SK-N-SH treated with all-trans-retinoic acid at 6 μM for 48 hours (cell line): ENCODE data around the gene CRABP2.

Experiments used
- ATAC-seq: fragments of 200-7000 bp; cut with Tn5 transposase; 3 replicates; pipeline ENCODE4 v1.9.1; 2020; ENCODE audit warnings: mild to moderate bottlenecking, moderate library complexity
- ARNTL ChIP-seq: fragments of 450-650 bp; formaldehyde crosslinking; IDR thresholded peaks from 2 replicates; pipeline ENCODE4 v1.5.0; 2020; ENCODE audit warnings: low read depth, mild to moderate bottlenecking, moderate library complexity, borderline replicate concordance
- BACH2 ChIP-seq: fragments of 250-450 bp; sonication (Bioruptor Pico); IDR thresholded peaks from 2 replicates; pipeline ENCODE4 v1.9.0; 2021; ENCODE audit warnings: mild to moderate bottlenecking, borderline replicate concordance
- CSDC2 ChIP-seq: fragments of 250-450 bp; sonication (Bioruptor Pico); IDR thresholded peaks from 2 replicates; pipeline ENCODE4 v1.5.0; 2020; ENCODE audit warnings: mild to moderate bottlenecking, moderate library complexity
- ESRRG ChIP-seq: fragments of 250-450 bp; sonication (Bioruptor Pico); IDR thresholded peaks from 2 replicates; pipeline ENCODE4 v1.6.1; 2021; ENCODE audit warnings: mild to moderate bottlenecking
- GLIS3 ChIP-seq: fragments of 250-450 bp; sonication (Bioruptor Pico); IDR thresholded peaks from 2 replicates; pipeline ENCODE4 v1.5.0; 2020; ENCODE audit warnings: mild to moderate bottlenecking, moderate library complexity
- OSR1 ChIP-seq: fragments of 250-450 bp; sonication (Bioruptor Pico); IDR thresholded peaks from 2 replicates; pipeline ENCODE4 v1.8.0; 2022; ENCODE audit warnings: moderate library complexity, mild to moderate bottlenecking, inconsistent platforms
- PPARA ChIP-seq: fragments of 250-450 bp; sonication (Bioruptor Pico); IDR thresholded peaks from 2 replicates; pipeline ENCODE4 v1.5.0; 2020; ENCODE audit warnings: mild to moderate bottlenecking, borderline replicate concordance
- RARB ChIP-seq: fragments of 250-450 bp; sonication (Bioruptor Pico); IDR thresholded peaks from 2 replicates; pipeline ENCODE4 v1.8.0; 2021; ENCODE audit warnings: mild to moderate bottlenecking, moderate library complexity
- SNAI2 ChIP-seq: fragments of 250-450 bp; sonication (Bioruptor Pico); IDR thresholded peaks from 2 replicates; pipeline ENCODE4 v1.5.0; 2020; ENCODE audit warnings: mild to moderate bottlenecking, moderate library complexity
- TCF4 ChIP-seq: fragments of 250-450 bp; sonication (Bioruptor Pico); IDR thresholded peaks from 2 replicates; pipeline ENCODE4 v1.8.0; 2021; ENCODE audit warnings: mild to moderate bottlenecking, moderate library complexity, borderline replicate concordance
- TOX ChIP-seq: fragments of 250-450 bp; sonication (Bioruptor Pico); IDR thresholded peaks from 2 replicates; pipeline ENCODE4 v1.8.0; 2021; ENCODE audit warnings: mild to moderate bottlenecking, moderate library complexity, borderline replicate concordance
- ZC3H10 ChIP-seq: fragments of 250-450 bp; sonication (Bioruptor Pico); IDR thresholded peaks from 2 replicates; pipeline ENCODE4 v1.5.1; 2021; ENCODE audit warnings: mild to moderate bottlenecking, moderate library complexity
- ZFP3 ChIP-seq: fragments of 250-450 bp; sonication (Bioruptor Pico); IDR thresholded peaks from 2 replicates; pipeline ENCODE4 v1.5.0; 2020; ENCODE audit warnings: mild to moderate bottlenecking, moderate library complexity
- ZFP30 ChIP-seq: fragments of 450-650 bp; formaldehyde crosslinking; IDR thresholded peaks from 2 replicates; pipeline ENCODE4 v1.5.0; 2022; ENCODE audit warnings: mild to moderate bottlenecking, moderate library complexity
- ZNF565 ChIP-seq: fragments of 450-650 bp; formaldehyde crosslinking; conservative IDR thresholded peaks from 2 replicates; pipeline ENCODE4 v1.5.0; 2020; ENCODE audit warnings: low read depth, mild to moderate bottlenecking, moderate library complexity
- ZNF8 ChIP-seq: fragments of 450-650 bp; formaldehyde crosslinking; IDR thresholded peaks from 2 replicates; pipeline ENCODE4 v1.5.0; 2020; ENCODE audit warnings: mild to moderate bottlenecking, moderate library complexity
- TF ChIP-seq, protein P1 (sequence below): fragments of 250-450 bp; sonication (Bioruptor Pico); IDR thresholded peaks from 2 replicates; pipeline ENCODE4 v1.5.0; 2020; ENCODE audit warnings: mild to moderate bottlenecking, moderate library complexity
- TF ChIP-seq, protein P2 (sequence below): fragments of 250-450 bp; sonication (Bioruptor Pico); IDR thresholded peaks from 2 replicates; pipeline ENCODE4 v1.8.0; 2021; ENCODE audit warnings: low read depth, mild to moderate bottlenecking, moderate library complexity, borderline replicate concordance
- TF ChIP-seq, protein P3 (sequence below): fragments of 250-450 bp; sonication (Bioruptor Pico); IDR thresholded peaks from 2 replicates; pipeline ENCODE4 v1.5.1; 2020; ENCODE audit warnings: low read depth, mild to moderate bottlenecking, moderate library complexity
- TF ChIP-seq, protein P4 (sequence below): fragments of 250-450 bp; sonication (Bioruptor Pico); IDR thresholded peaks from 2 replicates; pipeline ENCODE4 v1.8.0; 2020; ENCODE audit warnings: mild to moderate bottlenecking, moderate library complexity, borderline replicate concordance
- TF ChIP-seq, protein P5 (sequence below): fragments of 250-450 bp; sonication (Bioruptor Pico); IDR thresholded peaks from 2 replicates; pipeline ENCODE4 v1.5.1; 2021; ENCODE audit warnings: mild to moderate bottlenecking, moderate library complexity

The CRABP2 gene

DNA sequence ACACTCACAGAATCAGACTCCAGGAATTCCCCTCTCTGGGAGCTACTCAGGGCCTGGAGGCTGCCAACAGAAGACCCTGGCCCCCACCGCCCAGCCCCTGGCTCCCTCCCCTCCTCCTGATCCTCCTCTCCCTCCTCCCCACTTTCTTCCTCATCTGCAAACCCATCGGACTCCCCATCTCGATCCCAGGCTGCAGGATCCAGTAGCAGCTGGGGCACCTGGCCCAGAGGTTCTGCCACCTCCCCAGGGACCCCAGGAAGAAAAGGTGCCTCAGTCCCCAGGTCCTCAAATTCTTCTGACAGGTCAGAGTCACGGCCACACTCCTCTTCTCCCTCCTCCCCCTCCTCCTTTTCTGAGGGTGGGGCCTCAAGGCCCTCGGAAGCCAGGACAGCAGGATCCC lies 35.6 kb downstream of the CRABP2 start:
- TF ChIP-seq CSDC2 (CRISPR knock-in tag) (no peak), BACH2 (CRISPR knock-in tag) (no peak), RARB (no peak), OSR1 (no peak), SNAI2 (CRISPR knock-in tag) (no peak), ZC3H10 (CRISPR knock-in tag) (no peak)
- ATAC-seq = no peak

DNA sequence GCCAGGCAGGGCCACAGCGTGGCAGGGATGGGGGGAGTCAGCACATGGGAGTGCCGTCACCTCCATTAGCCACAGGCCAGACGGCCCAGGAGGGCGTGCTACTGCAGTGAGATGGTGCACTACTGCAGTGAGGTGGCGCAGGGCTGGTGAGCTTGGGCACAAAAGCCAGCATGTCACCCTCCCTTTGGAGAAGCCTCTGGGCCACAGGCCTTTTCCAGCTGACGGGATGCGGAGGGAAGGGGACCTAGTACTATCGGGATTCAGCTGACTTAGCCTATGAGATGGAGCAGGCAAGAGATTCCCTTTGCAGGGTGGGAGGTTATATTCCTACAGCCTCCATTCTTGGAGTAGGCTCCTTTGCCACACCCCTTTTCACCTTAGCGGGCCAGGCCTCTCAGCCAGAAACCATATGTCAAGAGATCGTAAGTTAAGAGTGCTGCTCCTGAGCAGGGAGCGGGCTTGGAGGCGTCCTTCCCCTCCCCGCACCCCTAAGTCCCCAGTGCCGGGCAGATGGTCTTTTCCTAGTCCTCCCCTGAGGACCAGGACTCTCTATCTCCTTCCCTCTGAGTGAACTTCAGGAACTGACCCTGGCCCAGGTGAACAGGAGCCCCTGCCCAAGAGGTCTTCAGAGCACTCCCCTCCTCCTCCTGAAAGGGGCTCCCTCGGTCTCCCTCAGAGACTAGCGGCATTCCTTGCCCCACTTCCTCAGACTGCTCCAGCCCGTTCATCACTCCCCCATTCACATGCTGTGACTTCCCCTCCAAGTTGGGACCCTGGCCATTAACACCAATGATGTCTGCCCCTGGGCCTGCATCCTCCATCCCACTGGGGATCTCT lies 36.4 kb downstream of the CRABP2 start:
- TF ChIP-seq CSDC2 (CRISPR knock-in tag) = no peak
- no peak for TF ChIP-seq ZFP3 (CRISPR knock-in tag)
- TF ChIP-seq ZFP30 (CRISPR knock-in tag) = no peak
- TF ChIP-seq TCF4 = no peak
- TF ChIP-seq ARNTL (CRISPR knock-in tag) = no peak
- no peak for TF ChIP-seq ZNF565 (CRISPR knock-in tag)
- no peak for TF ChIP-seq ESRRG (CRISPR knock-in tag)
- TF ChIP-seq, protein P1, sequence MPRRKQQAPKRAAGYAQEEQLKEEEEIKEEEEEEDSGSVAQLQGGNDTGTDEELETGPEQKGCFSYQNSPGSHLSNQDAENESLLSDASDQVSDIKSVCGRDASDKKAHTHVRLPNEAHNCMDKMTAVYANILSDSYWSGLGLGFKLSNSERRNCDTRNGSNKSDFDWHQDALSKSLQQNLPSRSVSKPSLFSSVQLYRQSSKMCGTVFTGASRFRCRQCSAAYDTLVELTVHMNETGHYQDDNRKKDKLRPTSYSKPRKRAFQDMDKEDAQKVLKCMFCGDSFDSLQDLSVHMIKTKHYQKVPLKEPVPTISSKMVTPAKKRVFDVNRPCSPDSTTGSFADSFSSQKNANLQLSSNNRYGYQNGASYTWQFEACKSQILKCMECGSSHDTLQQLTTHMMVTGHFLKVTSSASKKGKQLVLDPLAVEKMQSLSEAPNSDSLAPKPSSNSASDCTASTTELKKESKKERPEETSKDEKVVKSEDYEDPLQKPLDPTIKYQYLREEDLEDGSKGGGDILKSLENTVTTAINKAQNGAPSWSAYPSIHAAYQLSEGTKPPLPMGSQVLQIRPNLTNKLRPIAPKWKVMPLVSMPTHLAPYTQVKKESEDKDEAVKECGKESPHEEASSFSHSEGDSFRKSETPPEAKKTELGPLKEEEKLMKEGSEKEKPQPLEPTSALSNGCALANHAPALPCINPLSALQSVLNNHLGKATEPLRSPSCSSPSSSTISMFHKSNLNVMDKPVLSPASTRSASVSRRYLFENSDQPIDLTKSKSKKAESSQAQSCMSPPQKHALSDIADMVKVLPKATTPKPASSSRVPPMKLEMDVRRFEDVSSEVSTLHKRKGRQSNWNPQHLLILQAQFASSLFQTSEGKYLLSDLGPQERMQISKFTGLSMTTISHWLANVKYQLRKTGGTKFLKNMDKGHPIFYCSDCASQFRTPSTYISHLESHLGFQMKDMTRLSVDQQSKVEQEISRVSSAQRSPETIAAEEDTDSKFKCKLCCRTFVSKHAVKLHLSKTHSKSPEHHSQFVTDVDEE (CRISPR knock-in tag) = no peak
- TF ChIP-seq TOX = no peak
- no peak for TF ChIP-seq RARB
- TF ChIP-seq, protein P2, sequence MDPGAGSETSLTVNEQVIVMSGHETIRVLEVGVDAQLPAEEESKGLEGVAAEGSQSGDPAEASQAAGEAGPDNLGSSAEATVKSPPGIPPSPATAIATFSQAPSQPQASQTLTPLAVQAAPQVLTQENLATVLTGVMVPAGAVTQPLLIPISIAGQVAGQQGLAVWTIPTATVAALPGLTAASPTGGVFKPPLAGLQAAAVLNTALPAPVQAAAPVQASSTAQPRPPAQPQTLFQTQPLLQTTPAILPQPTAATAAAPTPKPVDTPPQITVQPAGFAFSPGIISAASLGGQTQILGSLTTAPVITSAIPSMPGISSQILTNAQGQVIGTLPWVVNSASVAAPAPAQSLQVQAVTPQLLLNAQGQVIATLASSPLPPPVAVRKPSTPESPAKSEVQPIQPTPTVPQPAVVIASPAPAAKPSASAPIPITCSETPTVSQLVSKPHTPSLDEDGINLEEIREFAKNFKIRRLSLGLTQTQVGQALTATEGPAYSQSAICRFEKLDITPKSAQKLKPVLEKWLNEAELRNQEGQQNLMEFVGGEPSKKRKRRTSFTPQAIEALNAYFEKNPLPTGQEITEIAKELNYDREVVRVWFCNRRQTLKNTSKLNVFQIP = no peak
- no peak for TF ChIP-seq ZNF8 (CRISPR knock-in tag)
- TF ChIP-seq, protein P3, sequence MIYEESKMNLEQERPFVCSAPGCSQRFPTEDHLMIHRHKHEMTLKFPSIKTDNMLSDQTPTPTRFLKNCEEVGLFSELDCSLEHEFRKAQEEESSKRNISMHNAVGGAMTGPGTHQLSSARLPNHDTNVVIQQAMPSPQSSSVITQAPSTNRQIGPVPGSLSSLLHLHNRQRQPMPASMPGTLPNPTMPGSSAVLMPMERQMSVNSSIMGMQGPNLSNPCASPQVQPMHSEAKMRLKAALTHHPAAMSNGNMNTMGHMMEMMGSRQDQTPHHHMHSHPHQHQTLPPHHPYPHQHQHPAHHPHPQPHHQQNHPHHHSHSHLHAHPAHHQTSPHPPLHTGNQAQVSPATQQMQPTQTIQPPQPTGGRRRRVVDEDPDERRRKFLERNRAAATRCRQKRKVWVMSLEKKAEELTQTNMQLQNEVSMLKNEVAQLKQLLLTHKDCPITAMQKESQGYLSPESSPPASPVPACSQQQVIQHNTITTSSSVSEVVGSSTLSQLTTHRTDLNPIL (CRISPR knock-in tag) = no peak
- no peak for TF ChIP-seq OSR1
- TF ChIP-seq, protein P4, sequence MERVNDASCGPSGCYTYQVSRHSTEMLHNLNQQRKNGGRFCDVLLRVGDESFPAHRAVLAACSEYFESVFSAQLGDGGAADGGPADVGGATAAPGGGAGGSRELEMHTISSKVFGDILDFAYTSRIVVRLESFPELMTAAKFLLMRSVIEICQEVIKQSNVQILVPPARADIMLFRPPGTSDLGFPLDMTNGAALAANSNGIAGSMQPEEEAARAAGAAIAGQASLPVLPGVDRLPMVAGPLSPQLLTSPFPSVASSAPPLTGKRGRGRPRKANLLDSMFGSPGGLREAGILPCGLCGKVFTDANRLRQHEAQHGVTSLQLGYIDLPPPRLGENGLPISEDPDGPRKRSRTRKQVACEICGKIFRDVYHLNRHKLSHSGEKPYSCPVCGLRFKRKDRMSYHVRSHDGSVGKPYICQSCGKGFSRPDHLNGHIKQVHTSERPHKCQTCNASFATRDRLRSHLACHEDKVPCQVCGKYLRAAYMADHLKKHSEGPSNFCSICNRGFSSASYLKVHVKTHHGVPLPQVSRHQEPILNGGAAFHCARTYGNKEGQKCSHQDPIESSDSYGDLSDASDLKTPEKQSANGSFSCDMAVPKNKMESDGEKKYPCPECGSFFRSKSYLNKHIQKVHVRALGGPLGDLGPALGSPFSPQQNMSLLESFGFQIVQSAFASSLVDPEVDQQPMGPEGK (CRISPR knock-in tag) = no peak
- TF ChIP-seq, protein P5, sequence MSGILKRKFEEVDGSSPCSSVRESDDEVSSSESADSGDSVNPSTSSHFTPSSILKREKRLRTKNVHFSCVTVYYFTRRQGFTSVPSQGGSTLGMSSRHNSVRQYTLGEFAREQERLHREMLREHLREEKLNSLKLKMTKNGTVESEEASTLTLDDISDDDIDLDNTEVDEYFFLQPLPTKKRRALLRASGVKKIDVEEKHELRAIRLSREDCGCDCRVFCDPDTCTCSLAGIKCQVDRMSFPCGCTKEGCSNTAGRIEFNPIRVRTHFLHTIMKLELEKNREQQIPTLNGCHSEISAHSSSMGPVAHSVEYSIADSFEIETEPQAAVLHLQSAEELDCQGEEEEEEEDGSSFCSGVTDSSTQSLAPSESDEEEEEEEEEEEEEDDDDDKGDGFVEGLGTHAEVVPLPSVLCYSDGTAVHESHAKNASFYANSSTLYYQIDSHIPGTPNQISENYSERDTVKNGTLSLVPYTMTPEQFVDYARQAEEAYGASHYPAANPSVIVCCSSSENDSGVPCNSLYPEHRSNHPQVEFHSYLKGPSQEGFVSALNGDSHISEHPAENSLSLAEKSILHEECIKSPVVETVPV (CRISPR knock-in tag) = no peak
- TF ChIP-seq PPARA (CRISPR knock-in tag) = no peak
- TF ChIP-seq ZC3H10 (CRISPR knock-in tag) = no peak
- TF ChIP-seq BACH2 (CRISPR knock-in tag) = no peak
- no peak for TF ChIP-seq GLIS3 (CRISPR knock-in tag)
- peak; percentile 8; the same call in 2 of the 3 replicates for ATAC-seq
